Panc1 (cell line): ENCODE data around the gene CST4. TPM values are rescaled to one million over a fixed set of nuclear protein-coding genes. Genes with fewer than 3 reads are reported as not detected.

Source experiments
- ATAC-seq: fragments of 200-7000 bp; cut with Tn5 transposase; 2 replicates; pipeline ENCODE4 v1.9.1; 2020; ENCODE audit warnings: mild to moderate bottlenecking, moderate library complexity
- BruUV-seq: library from RNA; stranded (reverse); fragments of 400-500 nt; replicated peaks from 2 replicates; lab custom pipeline; 2021; lab: Mats Ljungman, UMichigan
- CTCF ChIA-PET: fragments of 300-600 bp; sonication (Branson Sonifier 250); formaldehyde crosslinking; loops from one replicate; lab custom pipeline; 2022; ENCODE audit warnings: antibody characterized with exemption; lab: Charles Lee
- POLR2A ChIA-PET: fragments of 300-600 bp; sonication (Branson Sonifier 250); formaldehyde crosslinking; loops from one replicate; lab custom pipeline; 2022; ENCODE audit warnings: antibody characterized with exemption; lab: Charles Lee
- DNase-seq: peaks from one replicate; pipeline ENCODE4 v3.0.0-alpha.2; 2010; ENCODE audit warnings: low read depth, low spot score
- H3K27ac ChIP-seq: 2 replicates; pipeline ENCODE4 v1.5.1; 2011; ENCODE audit warnings: mild to moderate bottlenecking, low read length, inconsistent platforms
- H3K27me3 ChIP-seq: fragments of 200-500 bp; sonication (Bioruptor generic); 2 replicates; pipeline ENCODE4 v1.6.0; 2014; ENCODE audit warnings: low read length, inconsistent platforms; ENCODE audit not compliant: control insufficient read depth, insufficient read depth
- H3K36me3 ChIP-seq: fragments of 200-500 bp; sonication (Bioruptor generic); 2 replicates; pipeline ENCODE4 v1.5.1; 2014; ENCODE audit warnings: inconsistent platforms, mild to moderate bottlenecking, low read length, moderate library complexity; ENCODE audit not compliant: control insufficient read depth, insufficient read depth
- H3K4me1 ChIP-seq: 2 replicates; pipeline ENCODE4 v1.5.1; 2011; ENCODE audit warnings: inconsistent platforms, mild to moderate bottlenecking, low read length, moderate library complexity; ENCODE audit not compliant: control insufficient read depth, insufficient read depth
- H3K4me3 ChIP-seq, 2 experiments: 2 replicates each; pipeline ENCODE4 v1.5.1; 2011 to 2012; ENCODE audit warnings: low read depth in 2 of 2, low read length in 2 of 2, mild to moderate bottlenecking in 2 of 2, inconsistent platforms in 1 of 2, moderate library complexity in 1 of 2
- H3K9me3 ChIP-seq: fragments of 200-500 bp; sonication (Bioruptor generic); 2 replicates; pipeline ENCODE4 v1.5.1; 2014; ENCODE audit warnings: low read depth, mild to moderate bottlenecking, inconsistent platforms, low read length, moderate library complexity; ENCODE audit not compliant: control insufficient read depth, insufficient read depth
- CTCF ChIP-seq: fragments of 450-650 bp; IDR thresholded peaks from 2 replicates; pipeline ENCODE4 v1.5.1; 2017; ENCODE audit warnings: mild to moderate bottlenecking
- POLR2AphosphoS5 ChIP-seq: IDR thresholded peaks from 2 replicates; pipeline ENCODE4 v1.6.1; 2012; ENCODE audit warnings: mild to moderate bottlenecking, low read depth, low read length, moderate library complexity
- REST ChIP-seq, 2 experiments: IDR thresholded peaks; 2 replicates each; pipeline ENCODE4 v1.6.1; 2011 to 2012; ENCODE audit warnings: low read depth in 2 of 2, control low read depth in 1 of 2, low read length in 1 of 2, mild to moderate bottlenecking in 1 of 2, moderate library complexity in 1 of 2; ENCODE audit not compliant: insufficient read depth in 1 of 2
- SIN3A ChIP-seq: IDR thresholded peaks from 2 replicates; pipeline ENCODE4 v1.6.1; 2012; ENCODE audit warnings: low read depth, mild to moderate bottlenecking, low read length, moderate library complexity, borderline replicate concordance; ENCODE audit not compliant: insufficient read depth
- TCF7L2 ChIP-seq: IDR thresholded peaks from 2 replicates; pipeline ENCODE4 v1.6.1; 2011; ENCODE audit warnings: mild to moderate bottlenecking, low read depth, low read length, inconsistent platforms
- in situ Hi-C: cut with HindIII; loops from 2 replicates; pipeline ENCODE4 v1.10.0; 2016; ENCODE audit warnings: low sequenced_read_pairs, low pct_unique_long_range_greater_than_20kb
- intact Hi-C: fragments of 100-400 bp; cut with micrococcal nuclease; formaldehyde crosslinking; loops from one replicate; pipeline ENCODE4 v1.10.0; 2022; ENCODE audit not compliant: unreplicated experiment
- total RNA-seq: library from RNA; stranded (reverse); gene quantifications from one replicate; pipeline ENCODE4 v1.2.1, GENCODE V29; 2021; ENCODE audit not compliant: unreplicated experiment

The CST4 gene
- total RNA-seq, 1 experiment from 2014 or later, result not detected

GRCh38 chr20:23670361-23670760 lies 18.5 kb downstream of the CST4 start:
- POLR2A ChIA-PET, result no interaction called here
- TF ChIP-seq CTCF, result no peak
- no peak for TF ChIP-seq REST (IDR thresholded peaks at IDR 0.05; ENCODE audit: insufficient read depth in 1 of 2, low read depth in 2 of 2, low read length in 1 of 2)
- TF ChIP-seq TCF7L2, result no peak
- TF ChIP-seq SIN3A, result no peak
- TF ChIP-seq POLR2AphosphoS5, result no peak
- Histone ChIP-seq H3K36me3 (no peaks in the 10 kb centered on the region), H3K4me3 (no peak overlapping the region), H3K4me1 (no peaks in the 10 kb centered on the region), H3K27me3 (no peaks in the 10 kb centered on the region), H3K9me3 (no peaks in the 10 kb centered on the region), H3K27ac (no peak overlapping the region)
- CTCF ChIA-PET, result no interaction called here
- no peak for DNase-seq
- no TSS peak for BruUV-seq
- intact Hi-C loops (loop anchor here (10.0 kb wide), 1 partner anchor 56 kb away; no protein-coding TSS in a partner anchor), in situ Hi-C loops (no loop called here)
- ATAC-seq, result no peak

GRCh38 chr20:23669866-23670265 lies 19.0 kb downstream of the CST4 start:
- no peaks in the 10 kb centered on the region for H3K27me3 ChIP-seq
- in situ Hi-C loops, result no loop called here
- POLR2A ChIA-PET, result no interaction called here

More at GRCh38 chr20:23669866-23670265, 19.0 kb downstream of the CST4 start:
- no peak for ATAC-seq
- DNase-seq, result no peak
- intact Hi-C loops, result loop anchor here (5.0 to 10.0 kb wide), 2 partner anchors 55 to 327 kb away; no protein-coding TSS in a partner anchor
- no TSS peak for BruUV-seq
- no peak overlapping the region for H3K27ac ChIP-seq
- no peaks in the 10 kb centered on the region for H3K4me1 ChIP-seq
- H3K9me3 ChIP-seq, result no peaks in the 10 kb centered on the region
- CTCF ChIA-PET, result no interaction called here
- H3K4me3 ChIP-seq, result no peak overlapping the region
- no peak for TF ChIP-seq CTCF
- no peak for TF ChIP-seq SIN3A
- no peak for TF ChIP-seq REST (IDR thresholded peaks at IDR 0.05; ENCODE audit: insufficient read depth in 1 of 2, low read depth in 2 of 2, low read length in 1 of 2)
- TF ChIP-seq TCF7L2, result no peak
- TF ChIP-seq POLR2AphosphoS5, result no peak
- no peaks in the 10 kb centered on the region for H3K36me3 ChIP-seq
